OCI-LY7 (cell line): ENCODE data around the gene PLAAT5.

Experiments used
- EZH2phosphoT487 ChIP-seq: fragments of 200-600 bp; sonication (generic); IDR thresholded peaks from 2 replicates; pipeline ENCODE4 v1.6.1; 2018; ENCODE audit warnings: low read depth, borderline replicate concordance, mild to moderate bottlenecking, mixed run types, antibody characterized with exemption, low read length, moderate library complexity, mixed read lengths
- TF ChIP-seq, protein P1 (sequence below): fragments of 200-600 bp; sonication (generic); conservative IDR thresholded peaks from 2 replicates; pipeline ENCODE4 v1.5.1; 2014; ENCODE audit warnings: mild to moderate bottlenecking, antibody characterized with exemption, low read length, moderate library complexity, mixed read lengths

DNA sequence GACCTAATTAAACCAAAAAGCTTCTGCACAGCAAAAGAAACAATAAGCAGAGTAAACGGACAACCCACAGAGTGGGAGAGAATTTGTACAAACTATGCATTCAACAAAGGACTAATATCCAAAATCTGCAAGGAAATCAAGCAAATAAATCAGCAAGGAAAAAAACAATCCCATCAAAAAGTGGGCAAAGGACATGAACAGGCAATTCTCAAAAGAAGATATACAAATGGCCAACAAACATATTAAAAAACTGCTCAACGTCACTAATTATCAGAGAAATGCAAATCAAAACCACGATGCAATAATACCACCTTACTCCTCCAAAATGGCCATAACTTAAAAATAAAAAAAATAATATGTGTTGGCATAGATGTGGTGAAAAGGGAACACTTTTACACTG, 5.2 kb downstream of the PLAAT5 start:
- TF ChIP-seq, protein P1, sequence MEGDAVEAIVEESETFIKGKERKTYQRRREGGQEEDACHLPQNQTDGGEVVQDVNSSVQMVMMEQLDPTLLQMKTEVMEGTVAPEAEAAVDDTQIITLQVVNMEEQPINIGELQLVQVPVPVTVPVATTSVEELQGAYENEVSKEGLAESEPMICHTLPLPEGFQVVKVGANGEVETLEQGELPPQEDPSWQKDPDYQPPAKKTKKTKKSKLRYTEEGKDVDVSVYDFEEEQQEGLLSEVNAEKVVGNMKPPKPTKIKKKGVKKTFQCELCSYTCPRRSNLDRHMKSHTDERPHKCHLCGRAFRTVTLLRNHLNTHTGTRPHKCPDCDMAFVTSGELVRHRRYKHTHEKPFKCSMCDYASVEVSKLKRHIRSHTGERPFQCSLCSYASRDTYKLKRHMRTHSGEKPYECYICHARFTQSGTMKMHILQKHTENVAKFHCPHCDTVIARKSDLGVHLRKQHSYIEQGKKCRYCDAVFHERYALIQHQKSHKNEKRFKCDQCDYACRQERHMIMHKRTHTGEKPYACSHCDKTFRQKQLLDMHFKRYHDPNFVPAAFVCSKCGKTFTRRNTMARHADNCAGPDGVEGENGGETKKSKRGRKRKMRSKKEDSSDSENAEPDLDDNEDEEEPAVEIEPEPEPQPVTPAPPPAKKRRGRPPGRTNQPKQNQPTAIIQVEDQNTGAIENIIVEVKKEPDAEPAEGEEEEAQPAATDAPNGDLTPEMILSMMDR: no peak
- TF ChIP-seq EZH2phosphoT487: no peak
